ENCODE measurements around the gene KCNQ1.
A peak's percentile ranks its signal among the peaks of the same experiment; 100 is the strongest.

Gene KCNQ1

DNA sequence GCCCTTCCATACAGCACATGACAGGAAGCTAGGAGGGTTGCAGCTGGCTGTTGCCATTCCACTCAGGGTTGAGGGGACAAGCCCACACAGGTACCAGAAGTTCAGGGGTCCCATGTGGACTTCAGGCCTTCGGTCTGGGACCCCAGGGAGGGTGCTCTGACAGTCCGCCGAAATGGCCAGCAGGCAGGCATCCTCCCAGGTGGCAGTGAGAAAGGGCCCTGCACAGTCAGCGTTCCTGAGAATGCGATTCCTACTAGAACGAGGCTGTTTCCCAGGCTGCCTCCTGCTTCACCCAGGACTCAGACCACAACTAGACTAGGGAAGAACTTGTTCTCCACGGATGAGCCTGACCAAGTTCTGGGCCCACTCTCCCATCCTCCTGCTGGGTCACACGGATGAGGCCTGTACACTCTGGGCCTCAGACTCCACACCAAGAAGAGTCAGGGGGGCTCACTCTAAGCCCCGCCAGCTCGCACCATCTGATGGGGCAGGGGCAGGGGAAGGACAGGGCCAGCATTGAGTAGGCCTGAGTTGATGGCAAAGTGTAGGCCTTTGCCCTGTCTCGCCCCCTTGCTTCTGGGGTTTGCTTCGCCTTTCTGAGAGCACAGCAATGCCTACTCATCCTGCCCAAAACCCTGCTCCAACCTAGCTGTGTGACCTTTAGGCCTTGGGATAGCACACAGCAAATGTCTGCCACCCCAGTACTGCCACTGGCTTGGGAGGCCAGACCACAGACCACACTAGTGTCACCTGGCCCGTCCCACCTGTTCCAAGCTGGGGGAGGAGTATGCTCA is 241.0 kb downstream of the KCNQ1 start:
- Histone ChIP-seq H3K27ac (ENCODE audit: low read depth, low read length) (no peak overlapping the region), H3K4me3 (ENCODE audit: low read depth, low read length) (no peak overlapping the region), H3K9ac (ENCODE audit: low read depth, low read length) (no peak overlapping the region), H3K27me3 (ENCODE audit: control insufficient read depth, insufficient read depth, low read length) (no peaks in the 10 kb centered on the region), H3K4me1 (ENCODE audit: control insufficient read depth, insufficient read depth, low read length) (peaks cover 38% of the 10 kb centered on the region), H3K36me3 (ENCODE audit: control insufficient read depth, insufficient read depth, low read length) (peaks cover 11% of the 10 kb centered on the region; the same call in 1 of the 2 replicates), H3K9me3 (ENCODE audit: control insufficient read depth, insufficient read depth, low read length) (no peaks in the 10 kb centered on the region)

- Histone ChIP-seq H3K27me3 (ENCODE audit: control insufficient read depth, insufficient read depth, low read length) (no peaks in the 10 kb centered on the region), H3K36me3 (ENCODE audit: control insufficient read depth, insufficient read depth, low read length) (peaks cover 11% of the 10 kb centered on the region; the same call in 1 of the 2 replicates), H3K4me3 (ENCODE audit: low read depth, low read length) (no peak overlapping the region), H3K4me1 (ENCODE audit: control insufficient read depth, insufficient read depth, low read length) (peaks cover 46% of the 10 kb centered on the region), H3K9ac (ENCODE audit: low read depth, low read length) (no peak overlapping the region), H3K27ac (ENCODE audit: low read depth, low read length) (no peak overlapping the region), H3K9me3 (ENCODE audit: control insufficient read depth, insufficient read depth, low read length) (no peaks in the 10 kb centered on the region)
These were observed 241.8 kb downstream of the KCNQ1 start for GRCh38 chr11:2686360-2687222.

GRCh38 chr11:2687223-2687530 is 242.4 kb downstream of the KCNQ1 start:
- peaks cover 52% of the 10 kb centered on the region for H3K4me1 ChIP-seq (ENCODE audit: control insufficient read depth, insufficient read depth, low read length)
- no peaks in the 10 kb centered on the region for H3K27me3 ChIP-seq (ENCODE audit: control insufficient read depth, insufficient read depth, low read length)
- H3K9ac ChIP-seq (ENCODE audit: low read depth, low read length): no peak overlapping the region
- H3K4me3 ChIP-seq (ENCODE audit: low read depth, low read length): no peak overlapping the region
- H3K36me3 ChIP-seq (ENCODE audit: control insufficient read depth, insufficient read depth, low read length): peaks cover 11% of the 10 kb centered on the region; the same call in 1 of the 2 replicates
- H3K9me3 ChIP-seq (ENCODE audit: control insufficient read depth, insufficient read depth, low read length): no peaks in the 10 kb centered on the region
- H3K27ac ChIP-seq (ENCODE audit: low read depth, low read length): no peak overlapping the region

- H3K9me3 ChIP-seq (ENCODE audit: control insufficient read depth, insufficient read depth, low read length): no peaks in the 10 kb centered on the region
- H3K4me3 ChIP-seq (ENCODE audit: low read depth, low read length): no peak overlapping the region
- no peaks in the 10 kb centered on the region for H3K27me3 ChIP-seq (ENCODE audit: control insufficient read depth, insufficient read depth, low read length)
- H3K9ac ChIP-seq (ENCODE audit: low read depth, low read length): no peak overlapping the region
- H3K4me1 ChIP-seq (ENCODE audit: control insufficient read depth, insufficient read depth, low read length): peaks cover 55% of the 10 kb centered on the region
- H3K36me3 ChIP-seq (ENCODE audit: control insufficient read depth, insufficient read depth, low read length): peaks cover 11% of the 10 kb centered on the region; the same call in 1 of the 2 replicates
- H3K27ac ChIP-seq (ENCODE audit: low read depth, low read length): no peak overlapping the region
These were observed 243.0 kb downstream of the KCNQ1 start for GRCh38 chr11:2687782-2688191.

- no peaks in the 10 kb centered on the region for H3K27me3 ChIP-seq (ENCODE audit: control insufficient read depth, insufficient read depth, low read length)
- H3K9ac ChIP-seq (ENCODE audit: low read depth, low read length): no peak overlapping the region
- H3K9me3 ChIP-seq (ENCODE audit: control insufficient read depth, insufficient read depth, low read length): no peaks in the 10 kb centered on the region
- no peak overlapping the region for H3K4me3 ChIP-seq (ENCODE audit: low read depth, low read length)
- H3K36me3 ChIP-seq (ENCODE audit: control insufficient read depth, insufficient read depth, low read length): peaks cover 11% of the 10 kb centered on the region; the same call in 1 of the 2 replicates
- H3K27ac ChIP-seq (ENCODE audit: low read depth, low read length): no peak overlapping the region
- peaks cover 53% of the 10 kb centered on the region for H3K4me1 ChIP-seq (ENCODE audit: control insufficient read depth, insufficient read depth, low read length)
These were observed 243.8 kb downstream of the KCNQ1 start for GRCh38 chr11:2688381-2689231.

DNA sequence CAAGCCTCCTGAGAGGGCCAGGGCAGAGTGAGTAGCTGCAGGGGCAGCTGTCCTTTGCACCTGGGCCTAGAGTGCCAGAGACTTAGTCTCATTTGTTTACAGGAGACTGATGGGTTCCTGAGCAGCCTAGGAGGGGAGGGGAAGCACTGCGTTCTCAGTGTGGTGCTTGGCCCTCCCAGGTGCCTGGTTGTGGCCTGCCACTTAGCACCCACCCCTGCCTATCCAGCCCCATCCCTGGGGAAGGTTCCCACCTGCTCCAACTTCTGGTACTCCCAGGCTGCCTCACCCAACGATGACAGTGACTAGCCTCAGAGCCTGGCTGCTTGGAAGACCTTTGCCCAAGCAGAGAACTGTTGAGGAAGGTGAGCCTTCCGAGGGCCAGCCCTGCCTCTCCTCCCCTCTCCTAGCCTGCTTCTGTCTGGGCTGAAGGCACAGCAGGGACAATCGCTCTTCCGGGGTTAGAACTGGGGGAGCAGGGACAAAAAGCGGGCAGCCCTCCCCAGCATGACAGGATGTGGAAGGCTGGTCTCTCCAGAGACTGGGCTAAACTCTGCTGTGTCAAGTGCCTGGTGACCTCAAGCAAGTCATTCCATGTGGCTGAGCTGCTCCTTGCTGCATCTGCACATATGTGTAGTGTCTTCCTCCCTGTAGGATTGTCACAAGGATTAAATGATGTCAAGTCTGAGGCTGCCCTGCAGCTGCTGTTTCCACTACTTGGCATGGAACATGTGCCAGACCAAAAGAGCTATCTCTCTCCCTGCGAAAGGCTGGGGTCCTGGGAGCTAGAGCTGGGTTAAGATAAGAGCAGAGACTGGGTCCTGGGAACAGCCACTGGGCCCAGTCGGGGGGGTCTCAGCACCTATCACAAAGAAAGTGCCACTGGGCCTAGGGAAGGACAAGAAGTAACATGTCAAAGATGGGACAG is 245.1 kb downstream of the KCNQ1 start:
- no peaks in the 10 kb centered on the region for H3K27me3 ChIP-seq (ENCODE audit: control insufficient read depth, insufficient read depth, low read length)
- H3K4me3 ChIP-seq (ENCODE audit: low read depth, low read length): no peak overlapping the region
- H3K27ac ChIP-seq (ENCODE audit: low read depth, low read length): no peak overlapping the region
- H3K36me3 ChIP-seq (ENCODE audit: control insufficient read depth, insufficient read depth, low read length): peaks cover 11% of the 10 kb centered on the region; the same call in 1 of the 2 replicates
- no peaks in the 10 kb centered on the region for H3K9me3 ChIP-seq (ENCODE audit: control insufficient read depth, insufficient read depth, low read length)
- H3K9ac ChIP-seq (ENCODE audit: low read depth, low read length): no peak overlapping the region
- H3K4me1 ChIP-seq (ENCODE audit: control insufficient read depth, insufficient read depth, low read length): peaks cover 62% of the 10 kb centered on the region

- H3K4me3 ChIP-seq (ENCODE audit: low read depth, low read length): no peak overlapping the region
These were observed 246.0 kb downstream of the KCNQ1 start for GRCh38 chr11:2690596-2691354.

GRCh38 chr11:2691355-2691761 is 246.6 kb downstream of the KCNQ1 start:
- Histone ChIP-seq H3K36me3 (ENCODE audit: control insufficient read depth, insufficient read depth, low read length) (peaks cover 5% of the 10 kb centered on the region; the same call in 1 of the 2 replicates), H3K9me3 (ENCODE audit: control insufficient read depth, insufficient read depth, low read length) (no peaks in the 10 kb centered on the region), H3K27me3 (ENCODE audit: control insufficient read depth, insufficient read depth, low read length) (no peaks in the 10 kb centered on the region), H3K27ac (ENCODE audit: low read depth, low read length) (no peak overlapping the region), H3K9ac (ENCODE audit: low read depth, low read length) (no peak overlapping the region), H3K4me3 (ENCODE audit: low read depth, low read length) (no peak overlapping the region), H3K4me1 (ENCODE audit: control insufficient read depth, insufficient read depth, low read length) (peaks cover 76% of the 10 kb centered on the region)

More at GRCh38 chr11:2690596-2691354, 246.0 kb downstream of the KCNQ1 start:
- no peak overlapping the region for H3K9ac ChIP-seq (ENCODE audit: low read depth, low read length)
- H3K36me3 ChIP-seq (ENCODE audit: control insufficient read depth, insufficient read depth, low read length): peaks cover 5% of the 10 kb centered on the region; the same call in 1 of the 2 replicates
- H3K27ac ChIP-seq (ENCODE audit: low read depth, low read length): no peak overlapping the region
- no peaks in the 10 kb centered on the region for H3K9me3 ChIP-seq (ENCODE audit: control insufficient read depth, insufficient read depth, low read length)
- H3K27me3 ChIP-seq (ENCODE audit: control insufficient read depth, insufficient read depth, low read length): no peaks in the 10 kb centered on the region
- peaks cover 71% of the 10 kb centered on the region for H3K4me1 ChIP-seq (ENCODE audit: control insufficient read depth, insufficient read depth, low read length)

GRCh38 chr11:2691991-2692875 is 247.4 kb downstream of the KCNQ1 start:
- Histone ChIP-seq H3K27ac (ENCODE audit: low read depth, low read length) (peak overlapping the region; percentile 93), H3K4me1 (ENCODE audit: control insufficient read depth, insufficient read depth, low read length) (peaks cover 84% of the 10 kb centered on the region), H3K9me3 (ENCODE audit: control insufficient read depth, insufficient read depth, low read length) (no peaks in the 10 kb centered on the region), H3K9ac (ENCODE audit: low read depth, low read length) (0 out of 2 replicates have a peak overlapping the region, but pooled peaks have one; percentile 0), H3K4me3 (ENCODE audit: low read depth, low read length) (peak overlapping the region; percentile 18; the same call in 1 of the 2 replicates), H3K36me3 (ENCODE audit: control insufficient read depth, insufficient read depth, low read length) (peaks cover under 1% of the 10 kb centered on the region; the same call in 1 of the 2 replicates), H3K27me3 (ENCODE audit: control insufficient read depth, insufficient read depth, low read length) (no peaks in the 10 kb centered on the region)
